K562 (cell line): Measurements from ENCODE around the gene MTPN. TPM values are rescaled to one million over a fixed set of nuclear protein-coding genes. Genes with fewer than 3 reads are reported as not detected.

ENCODE experiments used
- BHLHE40 ChIP-seq: IDR thresholded peaks from 2 replicates; pipeline ENCODE4 v1.6.1; 2011; ENCODE audit warnings: low read length, improper control_type of control experiment
- BMI1 ChIP-seq: fragments of 150-350 bp; IDR thresholded peaks from 2 replicates; pipeline ENCODE4 v1.6.1; 2014; ENCODE audit warnings: low read length
- CBX8 ChIP-seq: fragments of 200-600 bp; sonication (generic); IDR thresholded peaks from 2 replicates; pipeline ENCODE4 v1.6.1; 2012; ENCODE audit warnings: borderline replicate concordance, mixed run types, low read depth, mild to moderate bottlenecking, moderate library complexity, mixed read lengths, low read length, control low read depth, inconsistent platforms; ENCODE audit not compliant: poor library complexity, severe bottlenecking; ENCODE audit errors: extremely low read depth
- CHD2 ChIP-seq: IDR thresholded peaks from 2 replicates; pipeline ENCODE4 v1.6.1; 2011; ENCODE audit warnings: low read depth, low read length
- CREM ChIP-seq: IDR thresholded peaks from 2 replicates; pipeline ENCODE4 v1.6.1; 2014; ENCODE audit warnings: antibody characterized with exemption, low read depth
- DACH1 ChIP-seq: fragments of 450-650 bp; IDR thresholded peaks from 2 replicates; pipeline ENCODE4 v1.6.1; 2018; ENCODE audit not compliant: partially characterized antibody
- EHMT2 ChIP-seq: fragments of 450-650 bp; IDR thresholded peaks from 2 replicates; pipeline ENCODE4 v1.6.1; 2018; ENCODE audit warnings: antibody characterized with exemption
- EP300 ChIP-seq: IDR thresholded peaks from 2 replicates; pipeline ENCODE4 v1.6.1; 2012; ENCODE audit warnings: low read length, improper control_type of control experiment
- ETV5 ChIP-seq: sonication (generic); formaldehyde crosslinking; IDR thresholded peaks from 2 replicates; pipeline ENCODE4 v1.4.0; 2020; ENCODE audit warnings: low read depth, mild to moderate bottlenecking, missing genetic modification reagents
- FOXA1 ChIP-seq: fragments of 450-650 bp; IDR thresholded peaks from 2 replicates; pipeline ENCODE4 v1.6.1; 2016; ENCODE audit warnings: mild to moderate bottlenecking, borderline replicate concordance
- GABPB2 ChIP-seq: fragments of 250-450 bp; sonication (Bioruptor Pico); conservative IDR thresholded peaks from 2 replicates; pipeline ENCODE4 v1.5.1; 2021; ENCODE audit warnings: mild to moderate bottlenecking
- GTF2F1 ChIP-seq: IDR thresholded peaks from 2 replicates; pipeline ENCODE4 v1.6.1; 2011; ENCODE audit warnings: low read depth, low read length, improper control_type of control experiment
- HNRNPL ChIP-seq: fragments of 200-400 bp; formaldehyde crosslinking; IDR thresholded peaks from 2 replicates; pipeline ENCODE4 v1.6.1; 2017; ENCODE audit warnings: low read depth, mild to moderate bottlenecking, low read length
- KAT7 ChIP-seq: sonication (generic); formaldehyde crosslinking; IDR thresholded peaks from 2 replicates; pipeline ENCODE4 v1.8.0; 2022; ENCODE audit warnings: missing genetic modification reagents, mild to moderate bottlenecking, borderline replicate concordance
- KDM2B ChIP-seq: fragments of 250-450 bp; sonication (Bioruptor Pico); IDR thresholded peaks from 2 replicates; pipeline ENCODE4 v1.8.0; 2021; ENCODE audit warnings: mild to moderate bottlenecking, moderate library complexity
- MTA3 ChIP-seq: fragments of 450-650 bp; formaldehyde crosslinking; IDR thresholded peaks from 2 replicates; pipeline ENCODE4 v1.6.1; 2017; ENCODE audit warnings: mild to moderate bottlenecking, borderline replicate concordance
- MTF1 ChIP-seq: fragments of 250-450 bp; sonication (Bioruptor Pico); IDR thresholded peaks from 2 replicates; pipeline ENCODE4 v1.9.0; 2021; ENCODE audit warnings: moderate library complexity, mild to moderate bottlenecking, inconsistent platforms, borderline replicate concordance
- OTX1 ChIP-seq: fragments of 450-650 bp; formaldehyde crosslinking; IDR thresholded peaks from 2 replicates; pipeline ENCODE4 v1.4.0; 2022; ENCODE audit warnings: mild to moderate bottlenecking
- PML ChIP-seq: IDR thresholded peaks from 2 replicates; pipeline ENCODE4 v1.6.1; 2012; ENCODE audit warnings: low read length, inconsistent platforms
- RBM25 ChIP-seq: fragments of 200-400 bp; formaldehyde crosslinking; IDR thresholded peaks from 2 replicates; pipeline ENCODE4 v1.6.1; 2018; ENCODE audit warnings: low read length, low read depth, moderate library complexity; ENCODE audit not compliant: severe bottlenecking
- SIX5 ChIP-seq, 2 experiments: IDR thresholded peaks; 2 replicates each; pipeline ENCODE4 v1.6.1; 2011; ENCODE audit warnings: low read length in 2 of 2, borderline replicate concordance in 1 of 2, low read depth in 1 of 2, mild to moderate bottlenecking in 1 of 2, moderate library complexity in 1 of 2; ENCODE audit not compliant: insufficient read depth in 1 of 2
- SMC3 ChIP-seq: conservative IDR thresholded peaks from 2 replicates; pipeline ENCODE4 v1.6.1; 2011; ENCODE audit warnings: low read depth, low read length, improper control_type of control experiment; ENCODE audit not compliant: insufficient read depth
- SRF ChIP-seq, 2 experiments: fragments of 250-450, 450-650 bp in 1 of 2; sonication (Bioruptor Pico) in 1 of 2; sonication (generic) in 1 of 2; formaldehyde crosslinking; IDR thresholded peaks; 2 replicates each; pipeline versions ENCODE4 v1.5.0 to v1.5.1; 2020 to 2022; ENCODE audit warnings: mild to moderate bottlenecking in 1 of 2, missing genetic modification reagents in 1 of 2
- TEAD4 ChIP-seq, 2 experiments: sonication (generic) in 1 of 2; formaldehyde crosslinking in 1 of 2; IDR thresholded peaks; 2 replicates each; pipeline versions ENCODE4 v1.6.1 to v1.8.0; 2012 to 2022; ENCODE audit warnings: borderline replicate concordance in 1 of 2, inconsistent platforms in 1 of 2, low read length in 1 of 2, mild to moderate bottlenecking in 1 of 2, missing genetic modification reagents in 1 of 2
- TOE1 ChIP-seq, 2 experiments: fragments of 450-650 bp in 1 of 2; sonication (generic) in 1 of 2; formaldehyde crosslinking in 1 of 2; IDR thresholded peaks; 2 replicates each; pipeline versions ENCODE4 v1.7.1 to v1.8.0; 2016 to 2022; ENCODE audit warnings: borderline replicate concordance in 2 of 2, mild to moderate bottlenecking in 2 of 2, antibody characterized with exemption in 1 of 2, inconsistent platforms in 1 of 2, low read depth in 1 of 2, missing genetic modification reagents in 1 of 2, moderate library complexity in 1 of 2
- VEZF1 ChIP-seq: fragments of 200-800 bp; sonication (Bioruptor generic); IDR thresholded peaks from 2 replicates; pipeline ENCODE4 v1.6.1; 2017; ENCODE audit warnings: missing genetic modification characterization, missing compliant biosample characterization
- YBX1 ChIP-seq: fragments of 450-650 bp; IDR thresholded peaks from 2 replicates; pipeline ENCODE4 v1.7.1; 2016; ENCODE audit warnings: mild to moderate bottlenecking
- ZNF12 ChIP-seq: sonication (generic); formaldehyde crosslinking; IDR thresholded peaks from 2 replicates; pipeline ENCODE4 v1.4.0; 2020; ENCODE audit warnings: mild to moderate bottlenecking, missing genetic modification reagents
- ZNF224 ChIP-seq: sonication (generic); formaldehyde crosslinking; IDR thresholded peaks from 2 replicates; pipeline ENCODE4 v1.8.0; 2022; ENCODE audit warnings: mild to moderate bottlenecking, missing genetic modification reagents
- ZNF24 ChIP-seq: fragments of 450-650 bp; IDR thresholded peaks from 2 replicates; pipeline ENCODE4 v1.6.1; 2016
- ZNF347 ChIP-seq: fragments of 450-650 bp; formaldehyde crosslinking; IDR thresholded peaks from 2 replicates; pipeline ENCODE4 v1.4.0; 2020; ENCODE audit warnings: low read depth, mild to moderate bottlenecking, moderate library complexity
- ZNF766 ChIP-seq: fragments of 200-800 bp; sonication (Bioruptor generic); conservative IDR thresholded peaks from 2 replicates; pipeline ENCODE4 v1.6.1; 2016; ENCODE audit warnings: missing genetic modification characterization, missing compliant biosample characterization
- polyA plus RNA-seq, 8 experiments: library from polyadenylated mRNA; depleted of rRNA in 4 of 8; stranded (reverse) in 5 of 8; unstranded in 3 of 8; fragments of >200 nt; fragmentation: Nextera tagmentation in 2 of 8; fragmentation: Illumina TruSeq in 1 of 8; extraction: Ambion mirVana in 2 of 8; extraction: Trizol in 1 of 8; gene quantifications; 2 replicates each; pipeline versions ENCODE4 v1.2.1 to v1.2.3, GENCODE V29; 2011 to 2014; ENCODE audit warnings: inconsistent platforms in 1 of 8, missing spikeins in 1 of 8
- total RNA-seq, 7 experiments: library from RNA; depleted of rRNA in 6 of 7; stranded (reverse); fragments of >200 nt in 6 of 7; fragmentation: Illumina TruSeq in 2 of 7; extraction: Trizol in 2 of 7; gene quantifications; 2 replicates each; pipeline versions ENCODE4 v1.2.1 to v1.2.3, GENCODE V29; 2011 to 2021; ENCODE audit warnings: low replicate concordance in 1 of 7

Gene MTPN
- total and polyA plus RNA-seq, 9 of the 15 experiments (the other 6 are each of a cell fraction or from before 2014, with no cell fraction given): 68.5 to 261 (median 156) TPM

DNA sequence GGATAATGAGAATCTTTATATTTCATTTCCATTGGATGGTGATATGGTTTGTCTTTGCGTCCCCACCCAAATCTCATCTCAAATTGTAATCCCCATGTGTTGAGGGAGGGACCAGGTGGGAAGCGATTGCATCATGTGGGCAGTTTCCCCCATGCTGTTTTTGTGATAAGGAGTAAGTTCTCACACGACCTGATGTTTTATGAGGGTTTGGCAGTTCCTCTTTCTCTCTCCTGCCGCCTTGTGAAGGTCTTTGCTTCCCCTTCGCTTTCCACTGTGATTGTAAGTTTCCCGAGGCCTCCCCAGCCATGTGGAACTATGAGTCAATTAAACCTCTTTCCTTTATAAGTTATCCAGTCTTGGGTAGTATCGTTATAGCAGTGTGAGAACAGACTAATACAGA is 59.4 kb downstream of the MTPN start (continued):
- TF ChIP-seq EHMT2: no peak
- TF ChIP-seq CBX8: no peak
- TF ChIP-seq CREM: peak; percentile 27; the same call in 1 of the 2 replicates
- TF ChIP-seq YBX1: no peak
- no peak for TF ChIP-seq OTX1
- no peak for TF ChIP-seq GTF2F1
- no peak for TF ChIP-seq PML
- TF ChIP-seq KDM2B: no peak
- TF ChIP-seq CHD2: no peak
- no peak for TF ChIP-seq MTF1 (CRISPR knock-in tag)
- peak; percentile 59 for TF ChIP-seq ZNF766 (CRISPR knock-in tag)
- no peak for TF ChIP-seq RBM25
- TF ChIP-seq SRF (CRISPR knock-in tag; IDR thresholded peaks at IDR 0.05): no peak
- TF ChIP-seq BHLHE40: peak; percentile 89
- TF ChIP-seq BMI1: no peak
- TF ChIP-seq SIX5 (IDR thresholded peaks at IDR 0.05; ENCODE audit: borderline replicate concordance in 1 of 2, insufficient read depth in 1 of 2, low read depth in 1 of 2, low read length in 2 of 2): no peak
- no peak for TF ChIP-seq SMC3
- TF ChIP-seq VEZF1: no peak
- no peak for TF ChIP-seq ZNF12 (CRISPR knock-in tag)
- no peak for TF ChIP-seq MTA3
- no peak for TF ChIP-seq KAT7
- TF ChIP-seq ETV5: no peak
- TF ChIP-seq TOE1 (IDR thresholded peaks at IDR 0.05; ENCODE audit: borderline replicate concordance): no peak
- no peak for TF ChIP-seq TOE1 (CRISPR knock-in tag; IDR thresholded peaks at IDR 0.05; ENCODE audit: borderline replicate concordance, low read depth)
- no peak for TF ChIP-seq ZNF224 (CRISPR knock-in tag)
- peak; percentile 62; the same call in 1 of the 2 replicates for TF ChIP-seq EP300
- TF ChIP-seq GABPB2: no peak
- TF ChIP-seq ZNF24: peak; percentile 45; the same call in 1 of the 2 replicates
- TF ChIP-seq FOXA1: no peak
- peak; percentile 79 for TF ChIP-seq TEAD4 (IDR thresholded peaks at IDR 0.05; ENCODE audit: low read length)
- TF ChIP-seq TEAD4 (CRISPR knock-in tag; IDR thresholded peaks at IDR 0.05; ENCODE audit: borderline replicate concordance): no peak
- no peak for TF ChIP-seq HNRNPL
- TF ChIP-seq DACH1: no peak
- no peak for TF ChIP-seq ZNF347
